ENCODE measurements around the gene PAX4.

GRCh38 chr7:127632276-127632910 lies 14.5 kb upstream of the PAX4 start:
- TF ChIP-seq GATA2 (IDR thresholded peaks at IDR 0.05; ENCODE audit: low read depth, low read length): no peak
- no peak for TF ChIP-seq GATA3 (IDR thresholded peaks at IDR 0.05; ENCODE audit: low read depth, low read length)
